IMR-90 (cell line): ENCODE data around the gene ATP6V0C. TPM values are rescaled to one million over a fixed set of nuclear protein-coding genes. Genes with fewer than 3 reads are reported as not detected.
"Not testable (repeated sequence)": the region's sequence is repeated elsewhere in the genome, so short reads cannot be mapped to it uniquely, and the experiment has no call there.

Experiments used
- ATAC-seq: fragments of 200-7000 bp; cut with Tn5 transposase; 2 replicates; pipeline ENCODE4 v1.9.1; 2020; ENCODE audit warnings: low read depth, mild to moderate bottlenecking, moderate library complexity
- BruUV-seq: library from RNA; stranded (reverse); fragments of 400-500 nt; replicated peaks from 2 replicates; lab custom pipeline; 2021; lab: Mats Ljungman, UMichigan
- CTCF ChIA-PET: fragments of 300-600 bp; formaldehyde crosslinking; extraction: SDS; loops from one replicate; lab custom pipeline; 2021; ENCODE audit warnings: antibody characterized with exemption; lab: Yijun Ruan, JAX
- POLR2A ChIA-PET: fragments of 300-600 bp; sonication (Branson Sonifier 250); formaldehyde crosslinking; loops from one replicate; lab custom pipeline; 2022; ENCODE audit warnings: antibody characterized with exemption; ENCODE audit not compliant: unreplicated experiment; lab: Charles Lee
- DNase-seq: peaks from one replicate; pipeline ENCODE4 v3.0.0; 2013
- H2AFZ ChIP-seq: replicated peaks from 2 replicates; pipeline ENCODE3; 2013; ENCODE audit warnings: low read length, mild to moderate bottlenecking; ENCODE audit not compliant: poor library complexity
- H2AK5ac ChIP-seq: 2 replicates; pipeline ENCODE4 v1.6.1; 2013; ENCODE audit warnings: low read depth, low read length, inconsistent platforms
- H2AK9ac ChIP-seq: replicated peaks from 2 replicates; pipeline ENCODE3; 2013; ENCODE audit warnings: mild to moderate bottlenecking, low read depth, low read length, moderate library complexity; ENCODE audit not compliant: poor library complexity
- H2BK120ac ChIP-seq: 2 replicates; pipeline ENCODE4 v1.6.1; 2013; ENCODE audit warnings: low read depth, low read length, inconsistent platforms
- H2BK15ac ChIP-seq: 3 replicates; pipeline ENCODE4 v1.6.1; 2013; ENCODE audit warnings: low read depth, low read length, inconsistent platforms
- H2BK20ac ChIP-seq: 2 replicates; pipeline ENCODE4 v1.6.1; 2013; ENCODE audit warnings: low read depth, mild to moderate bottlenecking, inconsistent platforms, low read length, moderate library complexity
- H2BK5ac ChIP-seq: 2 replicates; pipeline ENCODE4 v1.6.1; 2013; ENCODE audit warnings: mild to moderate bottlenecking, low read depth, low read length, inconsistent platforms; ENCODE audit not compliant: poor library complexity, severe bottlenecking
- H3K14ac ChIP-seq: replicated peaks from 2 replicates; pipeline ENCODE4 v1.6.1; 2013; ENCODE audit warnings: low read depth, low read length, inconsistent platforms
- H3K18ac ChIP-seq: 2 replicates; pipeline ENCODE4 v1.6.1; 2013; ENCODE audit warnings: low read depth, low read length, control low read depth
- H3K23ac ChIP-seq: 2 replicates; pipeline ENCODE4 v1.6.1; 2013; ENCODE audit warnings: low read depth, low read length, inconsistent platforms
- H3K27ac ChIP-seq: 2 replicates; pipeline ENCODE4 v1.5.1; 2013; ENCODE audit warnings: mild to moderate bottlenecking, control low read depth, low read length; ENCODE audit not compliant: insufficient read depth
- H3K27me3 ChIP-seq: 2 replicates; pipeline ENCODE4 v1.6.1; 2013; ENCODE audit warnings: low read length; ENCODE audit not compliant: control insufficient read depth, insufficient read depth
- H3K36me3 ChIP-seq: 2 replicates; pipeline ENCODE4 v1.6.1; 2013; ENCODE audit warnings: low read length, mixed read lengths; ENCODE audit not compliant: control insufficient read depth, insufficient read depth
- H3K4ac ChIP-seq: 2 replicates; pipeline ENCODE4 v1.6.1; 2013; ENCODE audit warnings: low read depth, low read length, inconsistent platforms
- H3K4me1 ChIP-seq: 2 replicates; pipeline ENCODE4 v1.6.1; 2013; ENCODE audit warnings: low read length, mixed read lengths; ENCODE audit not compliant: control insufficient read depth, insufficient read depth
- H3K4me2 ChIP-seq: 2 replicates; pipeline ENCODE4 v1.6.1; 2013; ENCODE audit warnings: low read depth, mild to moderate bottlenecking, control low read depth, low read length, moderate library complexity
- H3K4me3 ChIP-seq: 2 replicates; pipeline ENCODE4 v1.5.1; 2013; ENCODE audit warnings: low read depth, mild to moderate bottlenecking, control low read depth, low read length, moderate library complexity; ENCODE audit not compliant: insufficient read depth
- H3K56ac ChIP-seq: 2 replicates; pipeline ENCODE4 v1.6.1; 2013; ENCODE audit warnings: low read length, inconsistent platforms; ENCODE audit not compliant: insufficient read depth; ENCODE audit errors: extremely low read depth
- H3K79me1 ChIP-seq, 2 experiments: 2 replicates each; pipeline ENCODE4 v1.6.1; 2013; ENCODE audit warnings: low read length in 2 of 2, inconsistent platforms in 1 of 2, low read depth in 1 of 2
- H3K9ac ChIP-seq: 2 replicates; pipeline ENCODE4 v1.6.1; 2013; ENCODE audit warnings: low read depth, low read length, control low read depth
- H3K9me1 ChIP-seq: 2 replicates; pipeline ENCODE4 v1.6.1; 2013; ENCODE audit warnings: low read length, inconsistent platforms; ENCODE audit not compliant: insufficient read depth
- H3K9me3 ChIP-seq: 2 replicates; pipeline ENCODE4 v1.6.1; 2013; ENCODE audit warnings: low read length; ENCODE audit not compliant: control insufficient read depth, insufficient read depth
- H4K20me1 ChIP-seq: 2 replicates; pipeline ENCODE4 v1.6.1; 2013; ENCODE audit warnings: low read length, inconsistent platforms; ENCODE audit not compliant: insufficient read depth
- H4K5ac ChIP-seq: 2 replicates; pipeline ENCODE4 v1.6.1; 2013; ENCODE audit warnings: mild to moderate bottlenecking, low read depth, low read length, control low read depth
- H4K8ac ChIP-seq, 2 experiments: 2 replicates each; pipeline ENCODE4 v1.6.1; 2013; ENCODE audit warnings: low read depth in 2 of 2, low read length in 2 of 2, control low read depth in 1 of 2, inconsistent platforms in 1 of 2
- H4K91ac ChIP-seq: 2 replicates; pipeline ENCODE4 v1.6.1; 2013; ENCODE audit warnings: low read depth, low read length, inconsistent platforms; ENCODE audit not compliant: insufficient read depth
- BHLHE40 ChIP-seq: fragments of 150-350 bp; IDR thresholded peaks from 2 replicates; pipeline ENCODE4 v1.6.1; 2016; ENCODE audit warnings: mild to moderate bottlenecking, low read depth, low read length
- CEBPB ChIP-seq: IDR thresholded peaks from 2 replicates; pipeline ENCODE4 v1.6.1; 2012; ENCODE audit warnings: low read depth, low read length, improper control_type of control experiment
- FOS ChIP-seq: fragments of 150-350 bp; IDR thresholded peaks from 2 replicates; pipeline ENCODE4 v1.6.1; 2016; ENCODE audit warnings: low read depth, low read length
- MAFK ChIP-seq: IDR thresholded peaks from 2 replicates; pipeline ENCODE4 v1.6.1; 2012; ENCODE audit warnings: low read depth, low read length, improper control_type of control experiment
- MXI1 ChIP-seq: IDR thresholded peaks from 2 replicates; pipeline ENCODE4 v1.6.1; 2012; ENCODE audit warnings: low read depth, mild to moderate bottlenecking, low read length, moderate library complexity, borderline replicate concordance
- POLR2A ChIP-seq: IDR thresholded peaks from 2 replicates; pipeline ENCODE4 v1.6.1; 2012; ENCODE audit warnings: mild to moderate bottlenecking, low read depth, low read length
- RAD21 ChIP-seq: IDR thresholded peaks from 2 replicates; pipeline ENCODE4 v1.6.1; 2012; ENCODE audit warnings: low read length, improper control_type of control experiment
- RCOR1 ChIP-seq: IDR thresholded peaks from 2 replicates; pipeline ENCODE4 v1.6.1; 2012; ENCODE audit warnings: mild to moderate bottlenecking, low read length, improper control_type of control experiment; ENCODE audit not compliant: insufficient replicate concordance
- WGBS, 2 experiments: methylation state at CpG; one replicate each; pipeline versions ENCODE4 v1.1.5 to v1.1.7; 2013; ENCODE audit warnings: missing lambda C conversion rate in 2 of 2; ENCODE audit not compliant: insufficient read length in 1 of 2; ENCODE audit errors: extremely low coverage in 2 of 2; 5-methylcytosine and 5-hydroxymethylcytosine counted together
- dilution Hi-C: fragments of 300-500 bp; cut with HindIII; formaldehyde crosslinking; loops from one replicate; pipeline ENCODE4 v1.14.3; 2018; ENCODE audit warnings: low sequenced_read_pairs; ENCODE audit not compliant: unreplicated experiment
- in situ Hi-C: fragments of 300-500 bp; cut with MboI; formaldehyde crosslinking; loops from 3 replicates; pipeline ENCODE4 v1.14.3; 2019; ENCODE audit warnings: low sequenced_read_pairs, inconsistent platforms, mixed read lengths
- intact Hi-C: fragments of 100-400 bp; cut with micrococcal nuclease; formaldehyde crosslinking; loops from 2 replicates; pipeline ENCODE4 v1.10.0; 2022
- polyA plus RNA-seq, 3 experiments: library from polyadenylated mRNA; depleted of rRNA; stranded (reverse); fragments of >200 nt; gene quantifications; 2 replicates each; pipeline ENCODE4 v1.2.3, GENCODE V29; 2012; ENCODE audit warnings: low replicate concordance in 1 of 3
- total RNA-seq: library from RNA; depleted of rRNA; stranded (reverse); fragments of >200 nt; gene quantifications from 2 replicates; pipeline ENCODE4 v1.2.3, GENCODE V29; 2012
- TF ChIP-seq, protein P1 (sequence below): fragments of 150-350 bp; IDR thresholded peaks from 2 replicates; pipeline ENCODE4 v1.6.1; 2017; ENCODE audit warnings: mild to moderate bottlenecking, antibody characterized with exemption, low read length, low read depth

ATP6V0C gene
- total and polyA plus RNA-seq, 2 of the 4 experiments (the other 2 are of a cell fraction) = 8.4 to 107 TPM

DNA sequence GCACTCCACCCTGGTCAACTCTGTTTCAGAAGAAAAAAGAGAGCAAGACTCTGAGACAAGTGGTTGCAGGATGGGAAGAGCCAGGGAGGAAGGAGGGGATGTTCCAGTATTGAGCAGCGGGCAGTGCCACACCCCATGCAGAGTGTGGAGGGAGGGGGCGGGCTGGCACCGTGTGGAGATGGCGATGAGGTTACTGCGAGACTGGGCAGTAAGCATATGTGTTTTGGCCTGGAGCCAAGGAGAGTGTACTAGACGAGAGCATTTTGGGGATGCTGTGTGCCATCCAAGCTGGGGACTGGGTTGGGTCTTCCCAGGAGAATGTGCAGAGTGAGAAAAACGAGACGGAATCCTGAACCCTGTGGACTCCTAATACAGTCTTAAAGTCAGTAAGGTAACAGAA is 35.5 kb upstream of the ATP6V0C start:
- Histone ChIP-seq H3K4ac (no peak overlapping the region), H3K4me2 (no peak overlapping the region), H2BK5ac (no peak overlapping the region), H3K9ac (no peak overlapping the region), H2BK20ac (no peak overlapping the region), H2AK9ac (no peak overlapping the region), H4K20me1 (peaks cover 23% of the 10 kb centered on the region), H3K27ac (no peak overlapping the region), H3K27me3 (no peaks in the 10 kb centered on the region), H3K36me3 (no peaks in the 10 kb centered on the region), H3K79me1 (peaks cover 14 to 72% of the 10 kb centered on the region in 2 experiments; a peak in 3 of 4 replicates), H4K91ac (no peak overlapping the region), H3K18ac (no peak overlapping the region), H3K4me1 (peaks cover 18% of the 10 kb centered on the region), H3K9me1 (peaks cover 4% of the 10 kb centered on the region; the same call in 1 of the 2 replicates), H2BK120ac (no peak overlapping the region), H2BK15ac (no peak overlapping the region), H3K56ac (no peak overlapping the region), H3K14ac (no peak overlapping the region), H4K8ac (no peak overlapping the region), H4K5ac (no peak overlapping the region), H2AFZ (no peak overlapping the region), H3K9me3 (no peaks in the 10 kb centered on the region), H3K23ac (no peak overlapping the region), H2AK5ac (no peak overlapping the region), H3K4me3 (no peak overlapping the region)
- ChIA-PET POLR2A (no interaction called here), CTCF (no interaction called here)
- ATAC-seq (no peak), DNase-seq (no peak)
- 88% methylated on average over 4 of the region's 8 CpGs; no CpG with 5 or more reads in 1 of the 2 experiments for WGBS, 2 experiments
- TF ChIP-seq FOS (no peak), RAD21 (no peak), MAFK (no peak), MXI1 (no peak), BHLHE40 (no peak), CEBPB (no peak), POLR2A (no peak), RCOR1 (no peak)
- TF ChIP-seq, protein P1, sequence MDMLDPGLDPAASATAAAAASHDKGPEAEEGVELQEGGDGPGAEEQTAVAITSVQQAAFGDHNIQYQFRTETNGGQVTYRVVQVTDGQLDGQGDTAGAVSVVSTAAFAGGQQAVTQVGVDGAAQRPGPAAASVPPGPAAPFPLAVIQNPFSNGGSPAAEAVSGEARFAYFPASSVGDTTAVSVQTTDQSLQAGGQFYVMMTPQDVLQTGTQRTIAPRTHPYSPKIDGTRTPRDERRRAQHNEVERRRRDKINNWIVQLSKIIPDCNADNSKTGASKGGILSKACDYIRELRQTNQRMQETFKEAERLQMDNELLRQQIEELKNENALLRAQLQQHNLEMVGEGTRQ = no peak
- intact Hi-C loops (no loop called here), in situ Hi-C loops (no loop called here), dilution Hi-C loops (no loop called here)
- no TSS peak for BruUV-seq

- in situ Hi-C loops, dilution Hi-C loops, BruUV-seq: not testable (repeated sequence)
Observed at GRCh38 chr16:2479996-2480395, 33.8 kb upstream of the ATP6V0C start.

More at GRCh38 chr16:2479996-2480395, 33.8 kb upstream of the ATP6V0C start:
- H3K4me2 ChIP-seq, H3K36me3 ChIP-seq, H3K9me1 ChIP-seq, H2AFZ ChIP-seq, H3K14ac ChIP-seq, H2AK5ac ChIP-seq, H3K18ac ChIP-seq, CTCF ChIA-PET, H2BK120ac ChIP-seq, intact Hi-C loops, H2AK9ac ChIP-seq, H3K27me3 ChIP-seq, H3K27ac ChIP-seq, H3K23ac ChIP-seq, DNase-seq, ATAC-seq, H2BK5ac ChIP-seq, H3K4me3 ChIP-seq, H4K5ac ChIP-seq, H4K8ac ChIP-seq, H3K9ac ChIP-seq, H3K4ac ChIP-seq, H2BK15ac ChIP-seq, H4K91ac ChIP-seq, H3K56ac ChIP-seq, H2BK20ac ChIP-seq, H3K9me3 ChIP-seq: not testable (repeated sequence)
- Histone ChIP-seq H3K79me1 (peaks cover 28 to 79% of the 10 kb centered on the region in 2 experiments; a peak in 3 of 4 replicates), H4K20me1 (peaks cover 26% of the 10 kb centered on the region), H3K4me1 (peaks cover 20% of the 10 kb centered on the region)
- POLR2A ChIA-PET = interaction anchor here (0.6 kb wide), 1 partner anchor 14 kb away, joined by 4 read pairs; no protein-coding TSS in a partner anchor
- WGBS, 2 experiments = no CpG with 5 or more reads among the region's 10 CpGs
